Activated CD4-positive, alpha-beta memory T cell treated with anti-CD3 and anti-CD28 coated beads for 36 hours (primary cell): ENCODE data around the gene PKN2. TPM values are rescaled to one million over a fixed set of nuclear protein-coding genes. Genes with fewer than 3 reads are reported as not detected.
"Not testable (repeated sequence)": the region's sequence is repeated elsewhere in the genome, so short reads cannot be mapped to it uniquely, and the experiment has no call there.

ENCODE experiments used
- CTCF ChIA-PET: fragments of 350-600 bp; sonication (Branson Sonifier 250); formaldehyde crosslinking; loops from one replicate; lab custom pipeline; 2021; ENCODE audit warnings: antibody characterized with exemption, inconsistent platforms; lab: Charles Lee
- POLR2A ChIA-PET: fragments of 350-600 bp; sonication (Branson Sonifier 250); formaldehyde crosslinking; loops from one replicate; lab custom pipeline; 2021; ENCODE audit warnings: antibody characterized with exemption; lab: Charles Lee
- DNase-seq: peaks from one replicate; pipeline ENCODE4 v3.0.0-alpha.2; 2020
- H3K27ac Mint-ChIP-seq: one replicate; pipeline ENCODE4 v1.8.0; 2021; ENCODE audit warnings: mixed read lengths
- H3K27me3 Mint-ChIP-seq: one replicate; pipeline ENCODE4 v1.8.0; 2021; ENCODE audit warnings: mixed read lengths
- H3K36me3 Mint-ChIP-seq: one replicate; pipeline ENCODE4 v1.8.0; 2021; ENCODE audit warnings: mixed read lengths
- H3K4me1 Mint-ChIP-seq: one replicate; pipeline ENCODE4 v1.8.0; 2021; ENCODE audit warnings: low read depth, mixed read lengths
- H3K4me3 Mint-ChIP-seq: one replicate; pipeline ENCODE4 v1.8.0; 2021; ENCODE audit warnings: mild to moderate bottlenecking, mixed read lengths
- H3K9me3 Mint-ChIP-seq: one replicate; pipeline ENCODE4 v1.8.0; 2021; ENCODE audit warnings: mixed read lengths
- intact Hi-C: fragments of 100-400 bp; cut with micrococcal nuclease; formaldehyde crosslinking; loops from one replicate; pipeline ENCODE4 v1.15.1; 2023
- total RNA-seq, 2 experiments: library from RNA; stranded (reverse); gene quantifications; one replicate each; pipeline ENCODE4 v1.2.3, GENCODE V29; 2021

PKN2 gene
- total RNA-seq, 2 experiments from 2014 or later, result 16.2 to 17.9 TPM

DNA sequence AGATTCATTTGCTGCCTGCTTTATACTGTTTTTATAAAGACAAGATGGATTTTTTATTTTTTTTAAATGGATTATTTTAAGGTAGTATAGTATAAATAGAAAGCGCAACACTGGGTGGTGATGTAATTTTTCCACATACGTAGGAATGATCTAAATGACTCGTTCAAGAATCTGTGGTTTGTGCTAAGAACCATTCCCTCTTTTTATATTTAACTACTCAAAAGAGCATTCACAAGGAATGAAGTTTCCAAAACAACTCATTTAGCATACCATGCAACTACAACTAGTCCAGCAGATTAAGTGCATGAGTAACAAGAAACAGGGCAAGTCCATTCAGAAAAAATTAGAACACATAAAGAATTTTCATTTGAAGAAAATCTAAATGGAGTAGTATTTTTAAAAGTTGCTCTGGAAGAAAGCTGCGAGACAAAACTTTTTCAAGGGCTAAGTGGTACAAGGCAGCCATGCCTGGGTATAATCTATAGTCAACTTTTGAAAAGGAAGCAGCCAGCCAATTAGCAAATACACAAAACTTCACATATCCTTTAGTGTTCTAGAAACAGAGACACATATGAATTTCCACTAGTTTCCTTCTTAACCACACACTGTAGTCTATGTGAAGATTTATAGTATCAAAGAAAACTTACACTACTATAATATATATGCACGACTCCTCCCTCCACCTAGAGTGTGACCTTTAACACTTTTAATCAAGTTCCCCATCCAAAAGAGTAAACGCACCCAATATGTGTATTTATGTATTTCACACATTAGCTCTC is 183.9 kb downstream of the PKN2 start:
- ChIA-PET CTCF (interaction anchor here (0.7 to 2.0 kb wide), 2 partner anchors 9 to 212 kb away, joined by 3 to 7 read pairs; no protein-coding TSS in a partner anchor), POLR2A (interaction anchor here (1.1 kb wide), 1 partner anchor 23 kb away, joined by 3 read pairs; the partner anchor contains the start of gene GTF2B)
- DNase-seq, result no peak
- Mint-ChIP-seq H3K27ac (peak overlapping the region; percentile 62), H3K27me3 (no peaks in the 10 kb centered on the region), H3K36me3 (peaks cover 10% of the 10 kb centered on the region), H3K4me1 (peaks cover 41% of the 10 kb centered on the region), H3K9me3 (no peaks in the 10 kb centered on the region), H3K4me3 (no peak overlapping the region)
- intact Hi-C loops, result loop anchor here (1.0 kb wide), 2 partner anchors 23 to 583 kb away; partner anchors contain the start of gene GTF2B

DNA sequence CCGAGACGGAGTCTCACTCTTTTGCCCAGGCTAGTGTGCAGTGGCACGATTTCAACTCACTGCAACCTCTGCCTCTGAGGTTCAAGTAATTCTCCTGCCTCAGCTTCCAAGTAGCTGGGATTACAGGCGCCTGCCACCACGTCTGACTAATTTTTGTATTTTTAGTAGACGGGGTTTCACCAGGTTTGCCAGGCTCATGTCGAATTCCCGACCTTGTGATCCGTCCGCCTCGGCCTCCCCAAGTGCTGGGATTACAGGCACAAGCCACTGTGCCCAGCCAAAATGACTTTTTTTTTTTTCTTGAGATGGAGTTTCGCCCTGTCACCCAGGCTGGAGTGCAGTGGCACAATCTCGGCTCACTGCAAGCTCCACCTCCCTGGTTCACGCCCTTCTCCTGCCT is 185.6 kb downstream of the PKN2 start:
- DNase-seq, intact Hi-C loops, H3K36me3 Mint-ChIP-seq, H3K4me3 Mint-ChIP-seq, POLR2A ChIA-PET, CTCF ChIA-PET, H3K9me3 Mint-ChIP-seq, H3K27me3 Mint-ChIP-seq, H3K27ac Mint-ChIP-seq: not testable (repeated sequence)
- peaks cover 48% of the 10 kb centered on the region for H3K4me1 Mint-ChIP-seq

DNA sequence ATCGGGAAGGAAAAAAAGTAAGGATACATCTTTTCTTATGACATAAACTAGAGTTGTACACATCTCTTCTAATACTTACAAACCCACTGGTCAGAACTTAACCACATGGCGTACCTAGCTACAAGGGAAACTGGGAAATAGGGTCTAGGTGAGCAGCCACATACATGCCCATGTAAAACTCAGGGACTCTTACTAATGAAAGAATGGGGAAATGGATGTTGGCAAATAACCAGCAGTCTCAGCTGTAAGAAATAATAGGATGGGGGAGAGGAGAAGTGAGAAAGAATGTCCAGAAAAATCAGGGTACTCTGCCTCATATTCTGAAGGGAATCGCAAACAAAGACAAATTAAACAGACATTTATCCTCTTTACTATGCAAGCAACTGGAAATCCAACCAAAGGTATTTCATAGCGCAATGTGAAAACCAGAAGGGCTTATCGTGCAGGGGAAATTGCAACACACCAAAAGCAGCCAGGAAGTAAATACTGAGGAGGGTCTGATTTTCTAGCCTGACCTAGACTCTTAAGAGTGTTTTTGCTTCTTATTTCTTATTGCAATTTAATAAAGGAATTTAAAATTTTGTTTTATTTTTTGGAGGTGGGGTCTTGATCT is 189.8 kb downstream of the PKN2 start:
- no peak overlapping the region for H3K4me3 Mint-ChIP-seq
- ChIA-PET POLR2A (no interaction called here), CTCF (no interaction called here)
- peaks cover 12% of the 10 kb centered on the region for H3K36me3 Mint-ChIP-seq
- H3K27me3 Mint-ChIP-seq, result no peaks in the 10 kb centered on the region
- no peak overlapping the region for H3K27ac Mint-ChIP-seq
- peaks cover 42% of the 10 kb centered on the region for H3K4me1 Mint-ChIP-seq
- DNase-seq, result no peak
- intact Hi-C loops, result no loop called here
- H3K9me3 Mint-ChIP-seq, result no peaks in the 10 kb centered on the region

DNA sequence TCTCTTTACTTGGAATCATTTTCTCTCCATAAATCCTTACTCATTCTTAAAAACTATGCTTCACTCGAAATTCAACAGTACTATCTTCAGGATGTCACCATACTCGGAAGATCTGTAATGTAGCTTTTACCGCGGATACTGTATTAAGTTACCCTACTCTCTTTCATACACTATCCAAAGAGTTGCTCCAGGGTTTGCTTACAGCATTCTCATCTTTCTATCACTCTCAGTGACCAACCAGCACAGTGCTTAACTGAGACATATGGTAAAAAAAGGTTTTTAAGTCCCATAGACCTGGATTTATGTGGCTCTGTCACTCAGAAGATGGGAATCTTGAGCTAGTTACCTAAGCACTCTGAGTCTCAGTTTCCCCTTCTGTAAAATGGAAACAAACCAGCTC is 191.5 kb downstream of the PKN2 start:
- intact Hi-C loops, result no loop called here
- H3K4me3 Mint-ChIP-seq, result no peak overlapping the region
- POLR2A ChIA-PET, result no interaction called here

DNA sequence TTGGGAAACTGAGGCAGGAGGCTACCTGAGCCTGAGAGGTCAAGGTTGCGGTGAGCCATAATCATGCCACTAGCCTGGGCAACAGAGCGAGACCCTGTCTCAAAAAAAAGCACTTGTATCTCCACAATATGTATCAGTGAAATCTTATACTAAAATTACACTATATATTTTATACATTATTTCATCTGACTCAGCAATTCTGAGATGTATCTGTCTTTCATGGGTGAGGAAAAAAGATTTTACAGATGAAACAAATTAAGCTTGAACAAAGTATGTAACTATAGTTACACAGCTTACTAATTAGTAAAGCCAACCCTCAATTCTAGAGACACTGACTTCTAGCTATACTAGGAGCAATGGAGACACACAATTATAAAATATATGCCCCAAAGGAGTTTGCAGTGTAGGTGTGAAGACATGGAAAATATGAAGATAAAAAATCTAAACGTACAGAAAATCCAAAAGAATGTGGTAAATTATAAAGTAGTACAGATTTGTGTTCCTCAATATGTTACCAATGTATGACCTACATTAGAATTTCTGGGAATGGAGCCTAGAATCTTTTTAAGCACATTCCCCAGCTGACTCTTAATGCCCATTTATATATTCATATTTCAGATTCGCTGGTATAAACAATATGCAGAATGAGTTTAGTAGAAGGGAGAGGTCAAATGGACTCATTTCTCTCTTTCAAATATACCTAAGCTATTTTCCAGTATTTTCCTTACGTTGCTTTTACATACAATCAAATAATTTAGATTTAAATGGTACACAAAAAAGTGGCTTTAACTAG is 192.7 kb downstream of the PKN2 start:
- no peak overlapping the region for H3K27ac Mint-ChIP-seq
- H3K4me1 Mint-ChIP-seq, result peaks cover 36% of the 10 kb centered on the region
- no peak for DNase-seq
- peaks cover 13% of the 10 kb centered on the region for H3K36me3 Mint-ChIP-seq
- no peaks in the 10 kb centered on the region for H3K9me3 Mint-ChIP-seq
- CTCF ChIA-PET, result interaction anchor here (0.6 to 4.4 kb wide), 43 partner anchors 8 to 464 kb away, joined by 3 to 54 read pairs (median 4); partner anchors contain the start of genes GTF2B and PKN2
- POLR2A ChIA-PET, result no interaction called here
- no peaks in the 10 kb centered on the region for H3K27me3 Mint-ChIP-seq
- H3K4me3 Mint-ChIP-seq, result no peak overlapping the region
- intact Hi-C loops, result loop anchor here (1.0 to 2.0 kb wide), 3 partner anchors 76 to 222 kb away; no protein-coding TSS in a partner anchor

More for the DNA sequence above, 191.5 kb downstream of the PKN2 start:
- Mint-ChIP-seq H3K36me3 (peaks cover 13% of the 10 kb centered on the region), H3K27me3 (no peaks in the 10 kb centered on the region), H3K4me1 (peaks cover 38% of the 10 kb centered on the region), H3K9me3 (no peaks in the 10 kb centered on the region), H3K27ac (no peak overlapping the region)
- CTCF ChIA-PET, result interaction anchor here (0.8 to 4.4 kb wide), 11 partner anchors 9 to 222 kb away, joined by 3 to 54 read pairs (median 5); partner anchors contain the start of gene GTF2B
- no peak for DNase-seq

DNA sequence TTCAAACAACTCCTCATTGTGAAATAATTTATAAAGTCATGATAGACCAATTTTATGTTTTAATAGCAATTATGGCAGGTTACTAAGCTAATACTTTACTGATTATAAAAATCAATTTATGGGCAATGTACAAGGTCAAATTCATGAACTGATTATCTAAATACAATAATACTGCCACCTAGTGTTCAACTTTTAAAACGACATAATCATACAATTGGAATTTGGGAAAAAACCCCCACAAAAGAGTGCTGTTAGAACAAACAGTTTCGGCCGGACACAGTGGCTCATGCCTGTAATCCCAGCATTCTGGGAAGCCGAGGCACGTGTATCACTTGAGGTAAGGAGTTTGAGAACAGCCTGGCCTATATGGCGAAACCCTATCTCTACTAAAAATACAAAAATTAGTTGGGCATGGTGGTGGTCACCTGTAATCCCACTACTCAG is 193.3 kb downstream of the PKN2 start:
- intact Hi-C loops, result loop anchor here (1.0 to 2.0 kb wide), 3 partner anchors 77 to 223 kb away; no protein-coding TSS in a partner anchor
- H3K36me3 Mint-ChIP-seq, result peaks cover 15% of the 10 kb centered on the region
- H3K4me1 Mint-ChIP-seq, result peaks cover 42% of the 10 kb centered on the region
- no peaks in the 10 kb centered on the region for H3K27me3 Mint-ChIP-seq
- ChIA-PET CTCF (interaction anchor here (0.6 to 4.4 kb wide), 38 partner anchors 9 to 465 kb away, joined by 3 to 54 read pairs (median 4); partner anchors contain the start of genes GTF2B and PKN2), POLR2A (no interaction called here)
- peak overlapping the region; percentile 18 for H3K27ac Mint-ChIP-seq
- H3K4me3 Mint-ChIP-seq, result no peak overlapping the region
- no peak for DNase-seq
- H3K9me3 Mint-ChIP-seq, result no peaks in the 10 kb centered on the region

DNA sequence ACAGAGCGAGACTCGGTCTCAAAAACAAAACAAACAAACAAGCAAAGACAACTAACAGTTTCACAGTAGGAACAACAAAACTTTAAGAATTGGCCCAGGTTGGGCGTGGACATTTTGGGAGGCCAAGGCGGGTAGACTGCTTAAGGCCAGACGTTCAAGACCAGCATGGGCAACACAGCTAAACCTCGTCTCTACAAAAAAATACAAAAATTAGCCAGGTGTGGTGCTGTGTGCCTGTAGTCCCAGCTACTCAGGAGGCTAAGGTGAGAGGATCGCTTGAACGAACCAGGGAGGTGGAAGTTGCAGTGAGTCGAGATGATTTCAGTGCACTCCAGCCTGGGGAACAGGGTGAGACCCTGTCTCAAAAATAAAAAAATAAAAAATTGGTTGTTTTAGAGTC is 193.8 kb downstream of the PKN2 start:
- ChIA-PET POLR2A (no interaction called here), CTCF (interaction anchor here (0.7 to 4.4 kb wide), 25 partner anchors 10 to 225 kb away, joined by 3 to 54 read pairs (median 5); partner anchors contain the start of genes GTF2B and PKN2)
- H3K27ac Mint-ChIP-seq, result peak overlapping the region; percentile 18
- no peak for DNase-seq
- H3K4me1 Mint-ChIP-seq, result peaks cover 43% of the 10 kb centered on the region
- intact Hi-C loops, result loop anchor here (1.0 to 2.0 kb wide), 3 partner anchors 78 to 223 kb away; no protein-coding TSS in a partner anchor
- no peaks in the 10 kb centered on the region for H3K9me3 Mint-ChIP-seq
- H3K36me3 Mint-ChIP-seq, result peaks cover 11% of the 10 kb centered on the region
- no peak overlapping the region for H3K4me3 Mint-ChIP-seq
- no peaks in the 10 kb centered on the region for H3K27me3 Mint-ChIP-seq

DNA sequence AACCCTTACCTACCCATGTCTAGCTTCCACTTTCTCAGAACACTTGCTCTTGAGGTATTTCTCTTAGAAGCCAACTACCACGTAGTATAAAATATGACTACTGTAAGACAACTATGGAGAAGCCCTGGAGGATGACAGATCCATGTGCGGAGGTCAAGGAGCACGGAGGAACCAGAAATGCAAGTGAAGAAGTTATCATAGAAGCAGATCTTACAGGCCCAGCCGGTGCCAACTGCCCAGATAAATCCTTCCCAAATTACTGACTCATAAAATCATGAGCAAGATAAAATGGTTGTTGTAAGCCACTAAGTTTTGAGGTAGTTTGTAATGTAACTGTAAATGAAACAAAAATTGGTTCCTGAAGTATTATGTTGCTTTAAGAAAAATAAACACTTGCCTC is 194.7 kb downstream of the PKN2 start:
- ChIA-PET CTCF (interaction anchor here (0.7 to 4.4 kb wide), 13 partner anchors 11 to 225 kb away, joined by 3 to 54 read pairs (median 5); partner anchors contain the start of gene GTF2B), POLR2A (no interaction called here)
- H3K27ac Mint-ChIP-seq, result peak overlapping the region; percentile 20

DNA sequence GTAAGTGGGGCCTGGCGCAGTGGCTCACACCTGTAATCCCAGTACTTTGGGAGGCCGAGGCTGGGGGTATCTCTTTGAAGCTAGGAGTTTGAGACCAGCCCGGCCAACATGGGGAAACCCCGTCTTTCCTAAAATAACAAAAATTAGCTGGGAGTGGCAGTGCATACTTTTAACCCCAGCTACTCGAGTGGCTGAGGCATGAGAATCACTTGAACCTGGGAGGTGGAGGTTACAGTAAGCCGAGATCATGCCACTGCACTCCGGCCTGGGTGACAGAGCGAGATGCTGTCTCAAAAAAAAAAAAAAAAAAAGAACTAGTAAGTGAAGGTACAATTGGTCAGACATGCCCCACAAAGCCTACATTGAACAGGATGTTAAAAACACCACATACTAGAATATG is 196.6 kb downstream of the PKN2 start:
- intact Hi-C loops, DNase-seq, H3K27me3 Mint-ChIP-seq, H3K9me3 Mint-ChIP-seq, POLR2A ChIA-PET, H3K4me3 Mint-ChIP-seq, CTCF ChIA-PET: not testable (repeated sequence)
- peak overlapping the region; percentile 18 for H3K27ac Mint-ChIP-seq
- H3K36me3 Mint-ChIP-seq, result peaks cover 12% of the 10 kb centered on the region
- H3K4me1 Mint-ChIP-seq, result peaks cover 39% of the 10 kb centered on the region

More for the DNA sequence above, 194.7 kb downstream of the PKN2 start:
- no peaks in the 10 kb centered on the region for H3K9me3 Mint-ChIP-seq
- H3K4me3 Mint-ChIP-seq, result no peak overlapping the region
- H3K4me1 Mint-ChIP-seq, result peaks cover 49% of the 10 kb centered on the region
- peaks cover 11% of the 10 kb centered on the region for H3K36me3 Mint-ChIP-seq
- H3K27me3 Mint-ChIP-seq, result no peaks in the 10 kb centered on the region
- DNase-seq, result no peak
- intact Hi-C loops, result no loop called here

DNA sequence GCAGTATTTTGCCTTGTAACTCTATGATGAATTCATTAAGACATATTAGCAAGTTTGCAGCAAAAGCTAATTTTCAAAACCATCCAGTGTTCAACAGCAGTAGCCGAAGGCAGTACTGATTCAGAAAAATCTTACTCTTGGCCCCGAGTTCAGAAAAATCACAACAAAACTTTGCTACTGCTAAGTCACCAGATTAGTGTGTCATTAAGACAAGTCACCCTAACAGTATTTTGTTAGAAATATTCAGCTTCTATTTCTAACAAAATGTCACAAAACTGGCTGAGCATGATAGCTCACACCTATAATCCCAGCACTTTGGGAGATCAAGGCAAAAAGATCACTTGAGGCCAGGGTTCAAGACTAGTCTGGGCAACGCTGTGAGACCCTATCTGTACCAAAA is 199.1 kb downstream of the PKN2 start:
- Mint-ChIP-seq H3K27ac (no peak overlapping the region), H3K4me3 (no peak overlapping the region), H3K9me3 (no peaks in the 10 kb centered on the region), H3K4me1 (peaks cover 43% of the 10 kb centered on the region), H3K36me3 (peaks cover 22% of the 10 kb centered on the region), H3K27me3 (no peaks in the 10 kb centered on the region)
- ChIA-PET CTCF (no interaction called here), POLR2A (interaction anchor here (0.9 kb wide), 1 partner anchor 9 kb away, joined by 3 read pairs; no protein-coding TSS in a partner anchor)
- no peak for DNase-seq
- intact Hi-C loops, result no loop called here
